Sigmoid colon (tissue), 7 donors: ENCODE data around the gene TRIM25. TPM values are rescaled to one million over a fixed set of nuclear protein-coding genes. Genes with fewer than 3 reads are reported as not detected.
A peak's percentile ranks its signal among the peaks of the same experiment; 100 is the strongest.

Source experiments
- DNase-seq: peaks from one replicate; pipeline ENCODE4 v3.0.0-alpha.2; 2019
- H3K27ac ChIP-seq, 4 donors: fragments of 200-600 bp; sonication (generic); one replicate each; pipeline ENCODE4 v1.5.1; 2016 to 2019; ENCODE audit warnings: mild to moderate bottlenecking in 1 of 4
- H3K27me3 ChIP-seq, 3 donors: fragments of 200-600 bp; sonication (generic); one replicate each; pipeline ENCODE4 v1.5.1; 2019; ENCODE audit warnings: mild to moderate bottlenecking in 1 of 3
- H3K36me3 ChIP-seq, 4 donors: fragments of 200-600 bp; sonication (generic); one replicate each; pipeline ENCODE4 v1.5.1; 2016 to 2019
- H3K4me1 ChIP-seq, 4 donors: fragments of 200-600 bp; sonication (generic); one replicate each; pipeline ENCODE4 v1.5.1; 2017 to 2019
- H3K4me3 ChIP-seq, 4 donors: fragments of 200-600 bp; sonication (generic); one replicate each; pipeline ENCODE4 v1.5.1; 2017 to 2019; ENCODE audit warnings: mild to moderate bottlenecking in 2 of 4, moderate library complexity in 1 of 4
- H3K9me3 ChIP-seq, 4 donors: fragments of 200-600 bp in 3 of 4; sonication (generic) in 3 of 4; one replicate each; pipeline versions ENCODE4 v1.5.1 to v1.6.1; 2013 to 2019
- CTCF ChIP-seq, 4 experiments: fragments of 450-650 bp in 3 of 4; fragments of 200-600 bp in 1 of 4; IDR thresholded peaks; one replicate each; pipeline ENCODE4 v1.5.1; 2016 to 2019; ENCODE audit warnings: antibody characterized with exemption in 4 of 4, mild to moderate bottlenecking in 3 of 4, moderate library complexity in 2 of 4
- EP300 ChIP-seq, 4 donors: sonication (generic); formaldehyde crosslinking; IDR thresholded peaks; one replicate each; pipeline ENCODE4 v1.6.1; 2017; ENCODE audit warnings: antibody characterized with exemption in 4 of 4
- POLR2A ChIP-seq, 2 donors: fragments of 450-650 bp; IDR thresholded peaks; one replicate each; pipeline ENCODE4 v1.6.1; 2016; ENCODE audit warnings: antibody characterized with exemption in 2 of 2, mild to moderate bottlenecking in 2 of 2, moderate library complexity in 2 of 2
- POLR2AphosphoS5 ChIP-seq, 4 donors: sonication (generic); formaldehyde crosslinking; IDR thresholded peaks; one replicate each; pipeline ENCODE4 v1.6.1; 2017; ENCODE audit warnings: antibody characterized with exemption in 4 of 4
- WGBS, 2 donors: extraction: QIAGEN DNeasy Blood & Tissue Kit; methylation state at CpG; one replicate each; pipeline ENCODE4 v1.1.7; 2013; 5-methylcytosine and 5-hydroxymethylcytosine counted together
- intact Hi-C: fragments of 100-400 bp; cut with DNase I; formaldehyde crosslinking; loops from one replicate; pipeline ENCODE4 v1.15.1; 2023
- polyA plus RNA-seq, 3 donors: library from polyadenylated mRNA; stranded (reverse); fragments of 200-250 nt; gene quantifications; one replicate each; pipeline ENCODE4 v1.2.3, GENCODE V29; 2013
- total RNA-seq, 4 donors: library from RNA; depleted of rRNA; stranded (reverse); fragments of >200 nt; gene quantifications; one replicate each; pipeline ENCODE4 v1.1.0, GENCODE V29; 2016
- donor health status: healthy with polysubstance abuse.
- donor health status: Bipolar disorder and iron deficiency.
- donor health status: healthy.

Gene TRIM25
- total and polyA plus RNA-seq, 7 donors, result 10.8 to 51.6 (median 20.3) TPM

- peak overlapping the region; percentile 75 to 94 (median 86) for H3K4me3 ChIP-seq
- TF ChIP-seq POLR2AphosphoS5 (IDR thresholded peaks at IDR 0.05) (peak in 1 of 4 donors; percentile 23), EP300 (IDR thresholded peaks at IDR 0.05) (no peak), POLR2A (IDR thresholded peaks at IDR 0.05) (no peak)
- no peaks in the 10 kb centered on the region for H3K9me3 ChIP-seq
- intact Hi-C loops, result no loop called here
- peak overlapping the region; percentile 87 to 92 (median 90) for H3K27ac ChIP-seq
- WGBS, 2 donors, result 11 to 44% methylated on average over 21 of the region's 21 CpGs
- peak; percentile 88 for DNase-seq
- H3K36me3 ChIP-seq, result peaks cover 0 to 14% (median 6%) of the 10 kb centered on the region in 4 donors
- H3K4me1 ChIP-seq, result peaks cover 0 to 44% (median 40%) of the 10 kb centered on the region in 4 donors
- H3K27me3 ChIP-seq, result no peaks in the 10 kb centered on the region
Observed at GRCh38 chr17:56912105-56912999, 1.5 kb downstream of the TRIM25 start.

GRCh38 chr17:56910509-56911235 lies 3.2 kb downstream of the TRIM25 start:
- H3K27ac ChIP-seq, result peak overlapping the region; percentile 15 to 91 (median 46)
- H3K27me3 ChIP-seq, result no peaks in the 10 kb centered on the region
- TF ChIP-seq POLR2A (IDR thresholded peaks at IDR 0.05) (no peak), CTCF (IDR thresholded peaks at IDR 0.05) (no peak), EP300 (IDR thresholded peaks at IDR 0.05) (no peak), POLR2AphosphoS5 (IDR thresholded peaks at IDR 0.05) (no peak)
- no peaks in the 10 kb centered on the region for H3K9me3 ChIP-seq
- H3K4me1 ChIP-seq, result peaks cover 0 to 44% (median 36%) of the 10 kb centered on the region in 4 donors
- intact Hi-C loops, result no loop called here
- no peak overlapping the region for H3K4me3 ChIP-seq
- 79 to 80% methylated on average over 7 of the region's 7 CpGs for WGBS, 2 donors
- H3K36me3 ChIP-seq, result peaks cover 0 to 31% (median 11%) of the 10 kb centered on the region in 4 donors
- DNase-seq, result no peak

- Histone ChIP-seq H3K27ac (peak overlapping the region in 3 of 4 donors; percentile 42 to 91 (median 50)), H3K36me3 (peaks cover 0 to 39% (median 15%) of the 10 kb centered on the region in 4 donors), H3K27me3 (no peaks in the 10 kb centered on the region), H3K4me3 (no peak overlapping the region), H3K9me3 (no peaks in the 10 kb centered on the region), H3K4me1 (peaks cover 0 to 38% (median 29%) of the 10 kb centered on the region in 4 donors)
- WGBS, 2 donors, result 65 to 76% methylated on average over 6 of the region's 6 CpGs
- TF ChIP-seq POLR2AphosphoS5 (IDR thresholded peaks at IDR 0.05) (peak in 2 of 4 donors; percentile 8 to 36), EP300 (IDR thresholded peaks at IDR 0.05) (no peak)
- intact Hi-C loops, result no loop called here
- DNase-seq, result no peak
Observed at GRCh38 chr17:56909742-56910508, 3.9 kb downstream of the TRIM25 start.

GRCh38 chr17:56908001-56908542 lies 5.8 kb downstream of the TRIM25 start:
- intact Hi-C loops, result no loop called here
- Histone ChIP-seq H3K4me1 (peaks cover 0 to 34% (median 23%) of the 10 kb centered on the region in 4 donors), H3K9me3 (no peaks in the 10 kb centered on the region), H3K27me3 (no peaks in the 10 kb centered on the region), H3K36me3 (peaks cover 0 to 57% (median 29%) of the 10 kb centered on the region in 4 donors), H3K27ac (peak overlapping the region in 1 of 4 donors; percentile 34), H3K4me3 (no peak overlapping the region)
- DNase-seq, result no peak
- 51 to 60% methylated on average over 9 of the region's 9 CpGs for WGBS, 2 donors
- TF ChIP-seq POLR2AphosphoS5 (IDR thresholded peaks at IDR 0.05), result no peak
- TF ChIP-seq EP300 (IDR thresholded peaks at IDR 0.05), result no peak
- TF ChIP-seq POLR2A (IDR thresholded peaks at IDR 0.05), result no peak
- TF ChIP-seq CTCF (IDR thresholded peaks at IDR 0.05), result no peak

- TF ChIP-seq CTCF (IDR thresholded peaks at IDR 0.05), result no peak
- TF ChIP-seq POLR2AphosphoS5 (IDR thresholded peaks at IDR 0.05), result no peak
- no peak for TF ChIP-seq POLR2A (IDR thresholded peaks at IDR 0.05)
- no peak for TF ChIP-seq EP300 (IDR thresholded peaks at IDR 0.05)
- H3K27ac ChIP-seq, result no peak overlapping the region
- no peak for DNase-seq
- peaks cover 0 to 100% (median 51%) of the 10 kb centered on the region in 4 donors for H3K36me3 ChIP-seq
- intact Hi-C loops, result no loop called here
- H3K9me3 ChIP-seq, result no peaks in the 10 kb centered on the region
- WGBS, 2 donors, result 97 to 99% methylated on average over 5 of the region's 5 CpGs
- H3K4me1 ChIP-seq, result no peaks in the 10 kb centered on the region
- no peaks in the 10 kb centered on the region for H3K27me3 ChIP-seq
- H3K4me3 ChIP-seq, result no peak overlapping the region
Observed at GRCh38 chr17:56903560-56903959, 10.3 kb downstream of the TRIM25 start.
